Karpas-422 (cell line): ENCODE results near the gene GALNT18. TPM values are rescaled to one million over a fixed set of nuclear protein-coding genes. Genes with fewer than 3 reads are reported as not detected.

Experiments used
- DNase-seq: peaks from one replicate; pipeline ENCODE4 v3.0.0-alpha.2; 2015
- H2AFZ ChIP-seq: fragments of 200-600 bp; sonication (generic); 2 replicates; pipeline ENCODE4 v1.6.1; 2014; ENCODE audit warnings: antibody characterized with exemption, low read length, mixed read lengths
- H3K27ac ChIP-seq: fragments of 200-600 bp; sonication (generic); 2 replicates; pipeline ENCODE4 v1.5.1; 2014; ENCODE audit warnings: mild to moderate bottlenecking, low read length, moderate library complexity
- H3K27me3 ChIP-seq: fragments of 200-600 bp; sonication (generic); 2 replicates; pipeline ENCODE4 v1.6.1; 2014; ENCODE audit warnings: low read length, mixed read lengths
- H3K36me3 ChIP-seq: fragments of 200-600 bp; sonication (generic); 2 replicates; pipeline ENCODE4 v1.6.1; 2014; ENCODE audit warnings: low read length, mixed read lengths; ENCODE audit not compliant: insufficient read depth
- H3K4me1 ChIP-seq: fragments of 200-600 bp; sonication (generic); 2 replicates; pipeline ENCODE4 v1.6.1; 2014; ENCODE audit warnings: mild to moderate bottlenecking, low read length, mixed read lengths
- H3K4me2 ChIP-seq: fragments of 200-600 bp; sonication (generic); 2 replicates; pipeline ENCODE4 v1.6.1; 2014; ENCODE audit warnings: low read length, low read depth, mild to moderate bottlenecking; ENCODE audit not compliant: poor library complexity, severe bottlenecking
- H3K4me3 ChIP-seq: fragments of 200-600 bp; sonication (generic); 2 replicates; pipeline ENCODE4 v1.5.1; 2014; ENCODE audit warnings: mild to moderate bottlenecking, antibody characterized with exemption, low read length, mixed read lengths
- H3K79me2 ChIP-seq: fragments of 200-600 bp; sonication (generic); 2 replicates; pipeline ENCODE4 v1.6.1; 2014; ENCODE audit warnings: mild to moderate bottlenecking, low read length, mixed read lengths
- H3K9ac ChIP-seq: fragments of 200-600 bp; sonication (generic); 2 replicates; pipeline ENCODE4 v1.6.0; 2014; ENCODE audit warnings: low read length
- H3K9me2 ChIP-seq: fragments of 200-600 bp; sonication (generic), shearing (Covaris generic); replicated peaks from 2 replicates; pipeline ENCODE4 v1.6.0; 2014; ENCODE audit warnings: mild to moderate bottlenecking, low read length, moderate library complexity; ENCODE audit not compliant: insufficient read depth
- H3K9me3 ChIP-seq: fragments of 300-700, 200-600 bp; sonication (generic); 2 replicates; pipeline ENCODE4 v1.6.1; 2014; ENCODE audit warnings: low read length, mixed read lengths
- H4K20me1 ChIP-seq: fragments of 200-600 bp; sonication (generic); 2 replicates; pipeline ENCODE4 v1.6.1; 2014; ENCODE audit warnings: mild to moderate bottlenecking, antibody characterized with exemption, low read length, low read depth; ENCODE audit not compliant: insufficient read depth
- total RNA-seq: library from RNA; depleted of rRNA; stranded (reverse); fragments of >200 nt; shearing (Covaris generic); gene quantifications from 2 replicates; pipeline ENCODE4 v1.2.3, GENCODE V29; 2014; ENCODE audit warnings: low replicate concordance

GALNT18 gene
- total RNA-seq, 1 experiment from 2014 or later, result not detected

DNA sequence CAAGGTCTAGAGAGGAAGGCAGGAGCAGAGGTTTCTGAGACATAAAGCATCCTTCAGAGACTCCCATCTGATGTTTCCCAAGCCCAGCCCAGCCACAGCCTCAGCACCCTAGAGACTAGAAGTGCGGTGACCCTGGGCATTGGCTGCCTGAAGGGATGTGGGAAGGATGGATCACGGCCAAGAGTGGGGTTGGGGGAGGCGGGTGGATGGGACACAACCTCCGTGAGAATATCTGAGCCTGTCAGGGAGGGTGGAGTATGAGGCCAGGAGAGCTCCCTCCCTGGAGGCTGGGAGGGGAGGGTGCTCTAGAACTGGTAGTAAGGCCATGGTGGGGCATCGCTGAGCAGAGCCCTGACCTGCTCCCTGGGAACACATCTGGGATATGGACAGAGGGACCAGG, 340.2 kb downstream of the GALNT18 start:
- DNase-seq, result no peak
- Histone ChIP-seq H3K27me3 (no peaks in the 10 kb centered on the region), H3K79me2 (no peaks in the 10 kb centered on the region), H3K36me3 (no peaks in the 10 kb centered on the region), H3K9me2 (no peaks in the 10 kb centered on the region), H3K9ac (no peak overlapping the region), H4K20me1 (no peaks in the 10 kb centered on the region), H2AFZ (no peak overlapping the region), H3K27ac (no peak overlapping the region), H3K9me3 (no peaks in the 10 kb centered on the region), H3K4me2 (no peak overlapping the region), H3K4me1 (no peaks in the 10 kb centered on the region), H3K4me3 (no peak overlapping the region)

DNA sequence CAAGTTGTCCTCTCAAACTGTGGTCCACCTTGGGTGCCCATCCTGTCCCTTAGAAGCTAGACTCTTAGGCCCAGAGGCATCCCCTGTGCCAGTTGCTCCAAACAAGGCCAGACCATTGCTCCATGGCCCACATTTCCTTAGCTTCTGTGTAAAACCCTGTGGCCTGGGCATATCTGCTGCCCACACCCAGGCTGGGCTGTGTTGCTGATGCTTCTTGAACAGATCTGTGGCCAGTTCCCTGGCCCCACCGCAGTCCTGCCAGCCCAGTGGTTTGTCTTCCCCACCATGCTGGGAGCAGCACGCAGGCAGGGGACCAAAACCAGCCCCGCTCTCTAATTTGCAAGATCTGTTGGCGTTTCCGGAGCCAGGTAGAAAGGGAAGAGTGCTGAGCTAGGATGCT, 341.0 kb downstream of the GALNT18 start:
- H3K9me3 ChIP-seq, result no peaks in the 10 kb centered on the region
- DNase-seq, result no peak
- H3K9me2 ChIP-seq, result no peaks in the 10 kb centered on the region
- no peaks in the 10 kb centered on the region for H4K20me1 ChIP-seq
- H3K27ac ChIP-seq, result no peak overlapping the region
- no peak overlapping the region for H3K4me2 ChIP-seq
- no peaks in the 10 kb centered on the region for H3K79me2 ChIP-seq
- no peak overlapping the region for H3K9ac ChIP-seq
- no peaks in the 10 kb centered on the region for H3K36me3 ChIP-seq
- H2AFZ ChIP-seq, result no peak overlapping the region
- H3K4me3 ChIP-seq, result no peak overlapping the region
- H3K4me1 ChIP-seq, result no peaks in the 10 kb centered on the region
- no peaks in the 10 kb centered on the region for H3K27me3 ChIP-seq

GRCh38 chr11:11279956-11280689, 341.7 kb downstream of the GALNT18 start:
- H2AFZ ChIP-seq, result no peak overlapping the region
- no peak overlapping the region for H3K4me2 ChIP-seq

DNA sequence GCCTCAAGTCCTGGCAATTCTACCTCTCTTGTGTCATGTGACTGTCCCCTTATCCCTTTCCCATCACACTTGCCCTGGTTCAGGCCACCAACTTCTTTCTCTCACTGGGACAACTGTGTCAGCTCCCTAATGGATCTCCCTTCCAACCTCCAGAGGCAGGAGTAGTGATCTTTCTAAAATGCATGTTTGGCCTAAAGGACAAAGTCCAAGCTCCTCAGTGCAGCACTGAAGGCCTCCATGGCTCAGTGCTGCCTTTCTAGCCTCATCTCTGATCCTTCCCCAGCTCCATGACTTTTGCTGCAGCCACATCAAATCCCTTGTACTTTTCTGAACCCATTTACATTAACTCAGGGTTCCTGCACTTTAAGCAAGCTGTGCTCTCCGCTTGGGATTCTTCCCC, 349.6 kb downstream of the GALNT18 start:
- H3K4me1 ChIP-seq, result peaks cover 7% of the 10 kb centered on the region
- no peaks in the 10 kb centered on the region for H3K9me3 ChIP-seq
- H3K9ac ChIP-seq, result no peak overlapping the region
- no peaks in the 10 kb centered on the region for H3K27me3 ChIP-seq
- no peak overlapping the region for H3K27ac ChIP-seq
- no peak overlapping the region for H2AFZ ChIP-seq
- no peaks in the 10 kb centered on the region for H3K79me2 ChIP-seq
- H3K9me2 ChIP-seq, result no peaks in the 10 kb centered on the region
- DNase-seq, result no peak
- no peak overlapping the region for H3K4me2 ChIP-seq
- H4K20me1 ChIP-seq, result no peaks in the 10 kb centered on the region
- H3K4me3 ChIP-seq, result no peak overlapping the region
- no peaks in the 10 kb centered on the region for H3K36me3 ChIP-seq

More at GRCh38 chr11:11279956-11280689, 341.7 kb downstream of the GALNT18 start:
- no peak overlapping the region for H3K4me3 ChIP-seq
- no peaks in the 10 kb centered on the region for H3K79me2 ChIP-seq
- no peak for DNase-seq
- no peak overlapping the region for H3K27ac ChIP-seq
- no peaks in the 10 kb centered on the region for H3K27me3 ChIP-seq
- no peaks in the 10 kb centered on the region for H3K36me3 ChIP-seq
- no peak overlapping the region for H3K9ac ChIP-seq
- H3K9me2 ChIP-seq, result no peaks in the 10 kb centered on the region
- H4K20me1 ChIP-seq, result no peaks in the 10 kb centered on the region
- H3K9me3 ChIP-seq, result no peaks in the 10 kb centered on the region
- H3K4me1 ChIP-seq, result no peaks in the 10 kb centered on the region

DNA sequence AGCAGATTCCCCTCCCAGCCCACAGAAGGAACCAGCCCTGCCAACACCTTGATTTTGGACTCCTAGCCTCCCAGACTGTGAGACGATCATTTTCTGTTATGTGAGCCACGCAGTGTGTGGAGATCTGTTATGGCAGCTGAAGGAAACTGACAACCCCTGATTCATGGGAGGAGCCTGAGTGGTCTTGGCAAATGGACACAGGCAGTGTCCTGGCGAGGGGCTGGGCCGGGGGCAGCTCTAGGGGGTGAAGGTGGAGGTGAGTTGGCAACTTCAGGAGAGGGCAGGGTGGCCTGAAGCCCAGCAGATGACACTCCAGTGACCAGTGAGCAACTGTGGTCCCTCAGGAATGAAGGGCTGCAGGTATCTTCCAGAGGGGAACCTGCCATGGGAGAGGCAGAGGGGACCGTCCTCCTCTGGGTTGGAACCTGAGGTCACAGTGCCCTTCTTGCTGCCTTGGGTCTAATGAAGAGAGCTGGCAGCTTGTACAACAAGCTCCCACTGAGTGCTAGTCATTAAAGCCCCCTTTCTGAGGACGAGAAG, 351.5 kb downstream of the GALNT18 start:
- Histone ChIP-seq H3K79me2 (no peaks in the 10 kb centered on the region), H3K9me2 (no peaks in the 10 kb centered on the region), H3K9ac (no peak overlapping the region), H3K27ac (no peak overlapping the region), H3K4me2 (no peak overlapping the region), H3K27me3 (no peaks in the 10 kb centered on the region), H3K4me1 (peaks cover 17% of the 10 kb centered on the region), H2AFZ (no peak overlapping the region), H4K20me1 (no peaks in the 10 kb centered on the region), H3K9me3 (no peaks in the 10 kb centered on the region), H3K36me3 (no peaks in the 10 kb centered on the region), H3K4me3 (no peak overlapping the region)
- DNase-seq, result no peak

DNA sequence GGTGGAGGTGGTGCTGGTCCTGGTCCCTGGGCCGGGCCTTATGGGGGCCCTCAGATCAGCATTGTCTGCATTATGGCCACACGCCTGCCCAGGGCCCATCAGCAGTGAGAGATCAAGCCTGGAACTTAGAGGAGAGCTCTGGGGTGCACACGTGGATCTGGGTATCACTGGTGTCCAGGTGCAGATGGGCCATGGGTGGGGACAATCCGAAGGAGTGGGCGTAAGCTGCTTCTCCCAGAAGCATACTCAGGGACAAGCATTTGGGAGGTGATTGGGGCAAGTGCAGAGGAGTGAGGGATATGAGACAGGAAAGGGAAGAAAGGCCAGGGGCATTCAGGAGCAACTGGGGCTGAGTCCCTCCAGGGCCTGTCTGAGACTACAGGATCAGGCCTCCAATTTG, 353.1 kb downstream of the GALNT18 start:
- H3K9ac ChIP-seq, result no peak overlapping the region
- H3K4me1 ChIP-seq, result peaks cover 29% of the 10 kb centered on the region
- H2AFZ ChIP-seq, result no peak overlapping the region
- no peak overlapping the region for H3K4me3 ChIP-seq
- H4K20me1 ChIP-seq, result no peaks in the 10 kb centered on the region
- H3K4me2 ChIP-seq, result no peak overlapping the region
- no peak for DNase-seq
- no peaks in the 10 kb centered on the region for H3K9me2 ChIP-seq
- no peaks in the 10 kb centered on the region for H3K9me3 ChIP-seq
- no peak overlapping the region for H3K27ac ChIP-seq
- H3K36me3 ChIP-seq, result no peaks in the 10 kb centered on the region
- no peaks in the 10 kb centered on the region for H3K79me2 ChIP-seq
- no peaks in the 10 kb centered on the region for H3K27me3 ChIP-seq

GRCh38 chr11:11268119-11268518, 353.7 kb downstream of the GALNT18 start:
- Histone ChIP-seq H3K79me2 (no peaks in the 10 kb centered on the region), H3K9ac (no peak overlapping the region), H4K20me1 (no peaks in the 10 kb centered on the region), H3K27me3 (no peaks in the 10 kb centered on the region), H3K9me3 (no peaks in the 10 kb centered on the region), H2AFZ (no peak overlapping the region), H3K9me2 (no peaks in the 10 kb centered on the region), H3K27ac (no peak overlapping the region), H3K4me2 (no peak overlapping the region), H3K4me1 (peaks cover 35% of the 10 kb centered on the region), H3K4me3 (no peak overlapping the region), H3K36me3 (no peaks in the 10 kb centered on the region)
- no peak for DNase-seq

GRCh38 chr11:11267312-11267711, 354.5 kb downstream of the GALNT18 start:
- Histone ChIP-seq H3K79me2 (no peaks in the 10 kb centered on the region), H3K4me2 (no peak overlapping the region), H3K9me3 (no peaks in the 10 kb centered on the region), H3K9ac (no peak overlapping the region), H4K20me1 (no peaks in the 10 kb centered on the region), H3K27ac (no peak overlapping the region), H3K36me3 (no peaks in the 10 kb centered on the region), H3K4me3 (no peak overlapping the region), H3K27me3 (no peaks in the 10 kb centered on the region), H3K4me1 (peaks cover 43% of the 10 kb centered on the region), H3K9me2 (no peaks in the 10 kb centered on the region), H2AFZ (no peak overlapping the region)
- DNase-seq, result no peak
